Activated CD4-positive, alpha-beta T cell treated with anti-CD3 and anti-CD28 coated beads, Interleukin-2, amount 50 U/mL, for 4 hours (primary cell): Measurements from ENCODE around the gene RAB38.

Experiments used
- DNase-seq, 2 experiments: peaks; one replicate each; pipeline ENCODE4 v3.0.0-alpha.2; 2020

RAB38 gene

GRCh38 chr11:88174709-88175568, at the start of gene RAB38:
TSS of gene RAB38 (minus strand) at chr11:88175443. CDS start at chr11:88175384, 59 bp downstream.
- no peak for DNase-seq

GRCh38 chr11:88213406-88213805, 38.2 kb upstream of the RAB38 start:
- DNase-seq = no peak

GRCh38 chr11:88212300-88212699, 37.1 kb upstream of the RAB38 start:
- no peak for DNase-seq

- DNase-seq = no peak
Observed at GRCh38 chr11:88208745-88209144, 33.5 kb upstream of the RAB38 start.

GRCh38 chr11:88206751-88207150, 31.5 kb upstream of the RAB38 start:
- DNase-seq = no peak

GRCh38 chr11:88204353-88204752, 29.1 kb upstream of the RAB38 start:
- no peak for DNase-seq

DNA sequence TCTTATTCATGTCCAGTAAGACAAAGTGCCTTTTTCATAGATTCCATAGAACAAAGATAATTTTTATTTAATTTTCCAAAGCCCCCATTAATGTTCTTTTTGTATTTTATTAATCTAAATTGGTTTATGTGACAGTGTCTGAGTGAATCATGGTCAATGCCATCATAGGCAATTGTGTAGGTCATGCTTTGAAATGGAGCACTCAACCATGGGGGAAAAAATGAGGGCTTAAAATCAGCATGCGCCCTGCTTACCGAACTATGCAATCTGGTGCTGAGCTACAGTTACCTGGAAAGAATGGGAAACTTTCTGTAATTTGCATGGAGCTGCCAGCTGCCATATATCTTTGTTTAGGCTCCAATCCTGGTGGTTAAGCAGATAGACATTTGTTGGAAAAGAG, 28.4 kb upstream of the RAB38 start:
- DNase-seq = no peak

- DNase-seq = no peak
Observed at GRCh38 chr11:88202498-88202897, 27.3 kb upstream of the RAB38 start.

DNA sequence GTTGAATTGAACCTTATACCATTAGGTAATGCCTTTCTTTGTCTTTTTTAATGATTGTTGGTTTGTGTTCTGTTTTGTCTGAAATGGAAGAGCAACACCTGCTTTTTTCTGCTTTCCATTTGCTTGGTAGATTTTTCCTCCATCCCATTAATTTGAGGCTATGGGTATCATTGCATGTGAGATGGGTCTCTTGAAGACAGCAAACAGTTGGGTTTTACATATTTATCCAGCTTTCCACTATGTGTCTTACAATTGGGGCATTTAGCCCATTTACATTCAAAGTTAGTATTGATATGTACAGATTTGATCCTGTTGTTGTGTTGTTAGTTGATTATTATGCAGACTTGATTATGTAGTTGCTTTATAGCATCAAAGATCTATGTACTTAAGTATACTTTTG, 21.1 kb upstream of the RAB38 start:
- no peak for DNase-seq

GRCh38 chr11:88195908-88196307, 20.7 kb upstream of the RAB38 start:
- DNase-seq = no peak

DNA sequence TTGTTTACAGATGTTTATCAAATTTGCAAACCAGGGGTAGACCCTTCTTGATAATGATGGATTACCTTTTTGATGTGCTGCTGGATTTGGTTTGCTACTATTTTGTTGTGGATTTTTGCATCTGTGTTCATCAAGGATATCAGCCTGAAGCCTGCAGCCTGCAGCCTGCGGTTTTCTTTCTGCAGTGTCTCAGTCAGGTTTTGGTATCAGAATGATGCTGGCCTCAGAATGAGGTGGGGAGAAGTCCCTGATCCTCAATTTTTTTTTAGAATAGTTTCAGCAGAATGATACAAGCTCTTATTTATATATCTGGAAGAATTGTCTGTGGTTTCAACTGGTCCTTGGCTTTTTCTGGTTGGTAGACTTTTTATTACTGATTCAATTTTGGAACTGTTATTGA, 19.7 kb upstream of the RAB38 start:
- DNase-seq = no peak

- no peak for DNase-seq
Observed at GRCh38 chr11:88193278-88193677, 18.0 kb upstream of the RAB38 start.

DNA sequence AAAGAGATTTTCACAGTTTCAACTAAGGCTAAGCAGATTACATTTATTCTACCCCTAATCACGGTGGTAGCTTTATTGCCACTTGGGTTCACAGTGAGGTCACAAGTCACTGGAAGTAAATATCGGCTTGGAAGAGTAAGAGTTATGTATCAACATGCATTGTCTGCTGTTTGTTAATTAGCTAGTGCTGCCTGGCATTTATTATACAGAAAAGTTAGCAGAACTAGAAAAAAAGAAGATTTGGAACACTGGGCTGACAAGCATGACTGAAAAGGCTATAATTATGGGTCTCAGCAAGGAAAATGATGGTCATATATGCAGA, 13.7 kb upstream of the RAB38 start:
- no peak for DNase-seq

DNA sequence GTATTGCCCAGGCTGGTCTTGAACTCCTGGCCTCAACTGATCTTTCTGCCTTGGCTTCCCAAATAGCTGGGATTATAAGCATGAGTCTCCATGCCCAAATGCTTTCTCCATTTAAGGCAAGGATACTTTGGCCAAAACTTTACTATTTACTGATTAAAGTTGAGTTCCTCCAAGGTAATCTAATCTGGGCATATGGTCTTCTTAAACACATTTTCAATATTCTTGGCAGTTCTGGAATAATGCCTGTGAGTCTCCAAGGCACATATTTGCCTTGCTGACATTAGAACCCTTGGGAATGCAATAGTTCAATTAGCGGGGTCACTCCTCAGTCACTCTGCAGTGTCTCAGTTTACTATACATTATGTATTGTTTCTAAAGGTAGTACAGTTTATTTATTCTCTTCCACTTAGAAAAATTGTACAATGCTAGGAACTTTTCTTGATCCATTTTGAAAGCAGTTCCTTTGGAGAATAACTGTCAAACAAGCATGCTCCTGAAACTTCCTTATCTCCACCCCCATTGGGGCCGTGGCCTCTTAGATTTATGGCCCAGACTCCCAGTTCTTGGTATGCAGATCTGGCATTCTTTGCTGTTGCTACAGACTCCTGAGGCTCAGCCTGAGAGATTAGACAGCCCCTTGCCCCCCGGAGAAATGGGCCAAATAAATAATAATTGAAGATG, 13.1 kb upstream of the RAB38 start:
- DNase-seq = no peak

GRCh38 chr11:88183233-88183632, 8.0 kb upstream of the RAB38 start:
- DNase-seq = no peak

DNA sequence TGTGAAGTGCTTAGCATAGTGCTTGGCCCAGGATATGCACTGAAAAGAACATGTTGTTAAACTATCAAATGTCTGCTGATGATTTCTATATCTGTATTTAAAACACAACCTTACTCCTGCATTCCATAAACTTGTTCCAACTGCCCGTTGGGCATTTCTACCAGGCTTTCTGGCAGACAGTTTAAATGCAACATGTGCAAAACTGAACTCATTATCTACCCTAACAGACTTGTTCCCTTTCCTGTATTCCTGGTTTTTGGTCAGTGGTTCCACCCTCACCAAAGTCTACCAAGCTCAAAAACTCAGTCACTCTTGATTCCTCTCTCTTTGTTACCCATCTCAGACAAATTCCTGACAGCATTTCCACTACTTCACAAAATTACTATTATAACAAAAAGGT, 6.5 kb upstream of the RAB38 start:
- DNase-seq = no peak

DNA sequence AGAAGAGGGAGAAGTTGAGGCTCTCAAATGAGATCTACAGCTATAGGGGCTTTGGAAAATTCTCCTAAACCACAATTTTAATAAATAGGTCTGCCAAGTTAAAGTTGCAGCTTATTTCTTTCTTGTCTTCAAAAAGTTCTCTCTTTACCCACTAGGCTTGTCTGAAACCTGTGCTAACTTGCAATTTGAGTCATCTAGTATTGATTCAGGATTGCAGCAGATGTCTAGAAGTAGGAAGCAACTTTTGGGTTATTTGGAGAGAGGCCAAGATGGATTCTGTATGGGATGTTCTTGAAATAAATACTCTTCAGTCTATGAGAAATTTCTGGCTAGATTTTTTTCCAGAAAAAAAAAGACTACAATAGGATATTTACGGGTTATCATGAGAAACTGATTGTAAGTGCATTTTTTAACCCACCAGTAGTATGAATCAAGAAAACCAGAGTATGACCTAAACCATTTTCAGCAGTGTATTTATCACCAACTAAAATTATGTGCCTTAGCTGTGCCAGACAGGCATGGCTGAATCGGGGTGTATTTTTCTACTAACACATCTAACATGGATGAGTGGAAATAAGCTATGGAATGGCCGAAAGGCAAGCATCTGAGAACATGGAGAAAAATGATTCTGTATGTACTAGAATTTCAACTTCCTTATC, 4.9 kb upstream of the RAB38 start:
- DNase-seq = no peak

- no peak for DNase-seq
Observed at GRCh38 chr11:88179141-88179540, 3.9 kb upstream of the RAB38 start.

DNA sequence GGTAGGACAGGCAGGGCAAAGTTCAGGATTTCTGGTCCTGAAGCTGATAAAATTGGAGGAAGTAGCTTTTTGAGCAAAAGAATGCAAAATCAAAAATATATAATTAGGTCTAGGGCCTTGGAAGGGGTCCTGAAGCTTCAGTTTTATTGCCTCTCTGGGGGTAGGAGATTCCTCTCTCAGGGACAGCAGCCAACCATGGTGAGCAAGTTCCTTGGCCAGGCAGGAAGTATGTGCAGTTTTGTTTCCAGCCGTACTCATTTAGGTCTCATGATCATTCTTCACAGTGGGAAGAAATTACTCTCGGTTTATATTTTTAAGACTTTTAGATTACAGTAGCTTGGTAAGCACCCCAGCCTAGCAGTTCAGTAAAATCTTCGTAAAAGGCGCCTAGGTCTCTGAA, 2.9 kb upstream of the RAB38 start:
- no peak for DNase-seq

DNA sequence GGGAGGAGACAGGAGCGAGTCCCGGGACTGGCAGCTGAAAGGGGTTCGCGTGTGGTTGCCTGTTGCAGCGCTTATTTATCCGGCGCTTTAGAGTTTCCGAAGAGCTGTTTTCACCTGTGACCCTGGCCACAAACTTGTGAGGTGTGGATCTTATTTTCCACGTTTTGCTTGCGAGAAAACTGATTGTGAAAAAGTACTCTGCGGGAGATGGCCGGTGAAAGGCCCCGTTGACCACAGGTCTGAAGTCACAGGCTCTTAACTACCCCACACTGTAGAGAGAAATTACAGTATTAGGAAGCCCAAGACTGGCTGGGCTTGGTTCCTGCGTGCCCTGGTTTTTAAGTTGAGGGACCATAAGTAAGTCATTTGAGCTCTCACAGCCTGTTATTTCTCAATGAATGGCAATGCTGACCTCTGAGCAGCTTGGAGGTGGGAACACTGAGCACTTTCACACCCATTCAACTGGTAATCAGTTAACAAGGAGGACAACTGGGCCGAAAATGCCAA, 379 bp upstream of the RAB38 start:
- no peak for DNase-seq

DNA sequence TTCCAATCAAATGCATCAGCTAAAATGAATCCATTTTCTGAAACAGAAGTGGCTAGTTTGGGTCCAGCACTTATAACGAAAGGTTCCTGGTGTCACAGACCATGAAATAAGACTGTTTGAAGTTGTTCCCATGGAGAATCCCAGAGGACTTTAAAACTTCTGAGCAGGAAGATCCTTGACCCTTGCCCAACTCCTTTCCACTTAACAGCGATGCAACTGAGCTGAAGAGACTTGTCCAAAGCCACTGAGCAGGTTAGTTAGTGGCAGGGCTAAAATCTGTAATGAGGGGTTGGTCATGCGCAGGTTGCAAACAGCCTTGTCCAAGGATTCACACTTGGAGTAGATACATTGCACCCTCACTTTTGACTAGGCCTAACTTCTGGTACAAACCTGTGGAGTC, 1.3 kb downstream of the RAB38 start:
- DNase-seq = no peak

DNA sequence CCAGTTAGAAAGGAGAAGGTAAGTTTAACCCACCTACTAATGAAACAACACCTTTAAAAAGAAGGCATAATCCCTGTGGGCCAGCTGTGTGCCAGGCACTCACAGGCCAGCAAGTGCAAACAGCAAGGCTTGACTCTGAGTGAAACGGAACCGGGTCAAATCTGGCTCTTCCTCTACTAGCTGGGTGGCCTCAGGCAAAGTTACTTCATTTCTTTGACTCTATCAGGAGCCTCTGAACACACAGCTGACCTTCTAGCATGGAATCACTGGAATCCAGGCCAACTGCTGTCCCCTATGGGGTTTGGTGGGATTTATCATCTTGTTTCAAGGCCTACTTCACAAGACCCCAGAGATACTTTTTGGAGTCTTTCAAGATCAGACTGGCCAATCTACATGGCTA, 3.3 kb downstream of the RAB38 start:
- DNase-seq = no peak

DNA sequence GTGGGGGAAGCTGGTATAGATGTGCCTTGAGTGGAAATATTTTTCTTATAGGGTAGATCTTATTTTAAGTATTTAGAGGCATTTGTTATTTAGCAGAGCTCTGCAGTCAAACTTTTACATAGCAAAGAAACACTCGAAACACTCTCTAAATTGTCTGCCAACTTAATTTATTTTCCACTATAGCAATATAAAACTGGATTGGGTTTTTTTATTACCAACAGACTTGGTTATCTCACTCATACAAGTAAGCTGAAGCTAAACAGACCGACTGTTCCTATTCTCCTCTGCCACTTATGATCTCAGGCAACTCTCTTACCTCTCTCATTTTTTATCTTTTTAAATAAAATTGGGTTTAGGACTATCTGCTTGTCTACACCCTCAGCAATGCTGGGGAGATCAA, 4.6 kb downstream of the RAB38 start:
- DNase-seq = no peak

- no peak for DNase-seq
Observed at GRCh38 chr11:88169881-88170280, 5.4 kb downstream of the RAB38 start.
